Transverse colon (tissue), 3 donors: Measurements from ENCODE around the gene PTPRD.

Source experiments
- POLR2A ChIP-seq: fragments of 450-650 bp; IDR thresholded peaks from one replicate; pipeline ENCODE4 v1.6.1; 2016; ENCODE audit warnings: antibody characterized with exemption, mild to moderate bottlenecking, moderate library complexity
- TF ChIP-seq, protein P1 (sequence below), 5 experiments: fragments of 200-600 bp in 3 of 5; fragments of 450-650 bp in 2 of 5; sonication (generic) in 3 of 5; IDR thresholded peaks; 1 replicate in 2 of 5; 2 replicates in 3 of 5; pipeline ENCODE4 v1.5.1; 2016 to 2017; ENCODE audit warnings: antibody characterized with exemption in 5 of 5, inconsistent platforms in 3 of 5, mild to moderate bottlenecking in 2 of 5, moderate library complexity in 1 of 5

GRCh38 chr9:10014889-10015288 lies 597.9 kb downstream of the PTPRD start:
- TF ChIP-seq, protein P1, sequence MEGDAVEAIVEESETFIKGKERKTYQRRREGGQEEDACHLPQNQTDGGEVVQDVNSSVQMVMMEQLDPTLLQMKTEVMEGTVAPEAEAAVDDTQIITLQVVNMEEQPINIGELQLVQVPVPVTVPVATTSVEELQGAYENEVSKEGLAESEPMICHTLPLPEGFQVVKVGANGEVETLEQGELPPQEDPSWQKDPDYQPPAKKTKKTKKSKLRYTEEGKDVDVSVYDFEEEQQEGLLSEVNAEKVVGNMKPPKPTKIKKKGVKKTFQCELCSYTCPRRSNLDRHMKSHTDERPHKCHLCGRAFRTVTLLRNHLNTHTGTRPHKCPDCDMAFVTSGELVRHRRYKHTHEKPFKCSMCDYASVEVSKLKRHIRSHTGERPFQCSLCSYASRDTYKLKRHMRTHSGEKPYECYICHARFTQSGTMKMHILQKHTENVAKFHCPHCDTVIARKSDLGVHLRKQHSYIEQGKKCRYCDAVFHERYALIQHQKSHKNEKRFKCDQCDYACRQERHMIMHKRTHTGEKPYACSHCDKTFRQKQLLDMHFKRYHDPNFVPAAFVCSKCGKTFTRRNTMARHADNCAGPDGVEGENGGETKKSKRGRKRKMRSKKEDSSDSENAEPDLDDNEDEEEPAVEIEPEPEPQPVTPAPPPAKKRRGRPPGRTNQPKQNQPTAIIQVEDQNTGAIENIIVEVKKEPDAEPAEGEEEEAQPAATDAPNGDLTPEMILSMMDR (IDR thresholded peaks at IDR 0.05): no peak
- TF ChIP-seq POLR2A: no peak
